Liver (tissue), 9 donors: Measurements from ENCODE around the gene CYP3A4. TPM values are rescaled to one million over a fixed set of nuclear protein-coding genes. Genes with fewer than 3 reads are reported as not detected.

Source experiments
- DNase-seq: peaks from one replicate; pipeline ENCODE4 v3.0.0-alpha.2; 2017; ENCODE audit warnings: low spot score
- H3K27ac ChIP-seq, 2 donors: one replicate each; pipeline ENCODE4 v1.7.0; 2013; ENCODE audit warnings: inconsistent platforms in 2 of 2, low read length in 2 of 2, control low read depth in 1 of 2, low read depth in 1 of 2, mild to moderate bottlenecking in 1 of 2
- H3K27me3 ChIP-seq, 4 donors: one replicate each; pipeline versions ENCODE4 v1.6.1 to v1.7.0; 2013; ENCODE audit warnings: low read length in 3 of 4, inconsistent platforms in 1 of 4, mild to moderate bottlenecking in 1 of 4, moderate library complexity in 1 of 4; ENCODE audit not compliant: control insufficient read depth in 4 of 4, insufficient read depth in 4 of 4
- H3K36me3 ChIP-seq, 4 donors: one replicate each; pipeline versions ENCODE4 v1.6.1 to v1.7.0; 2013; ENCODE audit warnings: low read length in 3 of 4, mild to moderate bottlenecking in 3 of 4, low read depth in 1 of 4, moderate library complexity in 1 of 4; ENCODE audit not compliant: control insufficient read depth in 4 of 4, insufficient read depth in 3 of 4
- H3K4me1 ChIP-seq, 4 donors: one replicate each; pipeline versions ENCODE4 v1.6.1 to v1.7.0; 2013; ENCODE audit warnings: low read length in 3 of 4, mild to moderate bottlenecking in 3 of 4, moderate library complexity in 1 of 4; ENCODE audit not compliant: control insufficient read depth in 4 of 4, insufficient read depth in 4 of 4
- H3K4me3 ChIP-seq, 3 donors: one replicate each; pipeline versions ENCODE4 v1.6.1 to v1.7.0; 2013; ENCODE audit warnings: low read length in 3 of 3, control low read depth in 1 of 3, low read depth in 1 of 3, mild to moderate bottlenecking in 1 of 3
- H3K9ac ChIP-seq, 2 donors: one replicate each; pipeline ENCODE4 v1.7.0; 2013; ENCODE audit warnings: low read length in 2 of 2, mild to moderate bottlenecking in 2 of 2, moderate library complexity in 2 of 2, control low read depth in 1 of 2, low read depth in 1 of 2
- H3K9me3 ChIP-seq, 4 donors: one replicate each; pipeline versions ENCODE4 v1.6.1 to v1.7.0; 2013; ENCODE audit warnings: low read length in 3 of 4; ENCODE audit not compliant: control insufficient read depth in 4 of 4
- EGR1 ChIP-seq, 2 donors: IDR thresholded peaks; 2 replicates each; pipeline ENCODE4 v1.6.1; 2016 to 2018; ENCODE audit warnings: antibody characterized with exemption in 2 of 2, low read depth in 2 of 2
- FOXA2 ChIP-seq: IDR thresholded peaks from 2 replicates; pipeline ENCODE4 v1.6.1; 2016; ENCODE audit warnings: antibody characterized with exemption
- GABPA ChIP-seq, 2 donors: IDR thresholded peaks in 1 of 2; conservative IDR thresholded peaks in 1 of 2; 2 replicates each; pipeline ENCODE4 v1.6.1; 2016; ENCODE audit warnings: antibody characterized with exemption in 2 of 2, mild to moderate bottlenecking in 1 of 2, moderate library complexity in 1 of 2
- HNF4A ChIP-seq, 2 donors: conservative IDR thresholded peaks; 2 replicates each; pipeline ENCODE4 v1.6.1; 2016; ENCODE audit warnings: antibody characterized with exemption in 2 of 2, mild to moderate bottlenecking in 2 of 2
- HNF4G ChIP-seq: IDR thresholded peaks from 2 replicates; pipeline ENCODE4 v1.6.1; 2016; ENCODE audit warnings: antibody characterized with exemption
- JUND ChIP-seq, 2 donors: IDR thresholded peaks; 2 replicates each; pipeline ENCODE4 v1.6.1; 2016; ENCODE audit warnings: antibody characterized with exemption in 2 of 2
- NR2F2 ChIP-seq: IDR thresholded peaks from 2 replicates; pipeline ENCODE4 v1.6.1; 2016; ENCODE audit warnings: antibody characterized with exemption
- RAD21 ChIP-seq, 2 donors: IDR thresholded peaks; 2 replicates each; pipeline ENCODE4 v1.6.1; 2016; ENCODE audit warnings: antibody characterized with exemption in 2 of 2, mild to moderate bottlenecking in 2 of 2
- RXRA ChIP-seq, 2 donors: IDR thresholded peaks; 2 replicates each; pipeline ENCODE4 v1.6.1; 2017 to 2018; ENCODE audit warnings: antibody characterized with exemption in 2 of 2, mild to moderate bottlenecking in 1 of 2
- SP1 ChIP-seq: IDR thresholded peaks from 2 replicates; pipeline ENCODE4 v1.6.1; 2018; ENCODE audit warnings: antibody characterized with exemption, mild to moderate bottlenecking
- TAF1 ChIP-seq: conservative IDR thresholded peaks from 2 replicates; pipeline ENCODE4 v1.6.1; 2016; ENCODE audit warnings: antibody characterized with exemption, mild to moderate bottlenecking
- YY1 ChIP-seq: IDR thresholded peaks from 2 replicates; pipeline ENCODE4 v1.6.1; 2016; ENCODE audit warnings: antibody characterized with exemption, mild to moderate bottlenecking
- WGBS: extraction: QIAGEN DNeasy Blood & Tissue Kit; methylation state at CpG from one replicate; pipeline ENCODE4 v1.1.7; 2013; 5-methylcytosine and 5-hydroxymethylcytosine counted together
- polyA plus RNA-seq, 2 donors: library from polyadenylated mRNA; stranded (reverse) in 1 of 2; unstranded in 1 of 2; fragments of 200-250 nt in 1 of 2; fragments of >200 nt in 1 of 2; fragmentation: Nextera tagmentation in 1 of 2; extraction: Ambion mirVana in 1 of 2; gene quantifications; one replicate each; pipeline versions ENCODE4 v1.2.1 to v1.2.3, GENCODE V29; 2013 to 2015
- total RNA-seq, 2 donors: library from RNA; depleted of rRNA; stranded (reverse); fragments of >200 nt; gene quantifications; one replicate each; pipeline ENCODE4 v1.2.3, GENCODE V29; 2014
- TF ChIP-seq, protein P1 (sequence below): IDR thresholded peaks from 2 replicates; pipeline ENCODE4 v1.6.1; 2016; ENCODE audit warnings: antibody characterized with exemption
- TF ChIP-seq, protein P2 (sequence below): IDR thresholded peaks from 2 replicates; pipeline ENCODE4 v1.6.1; 2016; ENCODE audit warnings: antibody characterized with exemption
- TF ChIP-seq, protein P3 (sequence below): IDR thresholded peaks from 2 replicates; pipeline ENCODE4 v1.6.1; 2016; ENCODE audit warnings: antibody characterized with exemption, mild to moderate bottlenecking
- TF ChIP-seq, protein P4 (sequence below): fragments of 150-350 bp; IDR thresholded peaks from 2 replicates; pipeline ENCODE4 v1.5.1; 2017; ENCODE audit warnings: improper control_type of control experiment, low read depth, low read length; ENCODE audit not compliant: missing input control
- TF ChIP-seq, protein P5 (sequence below): IDR thresholded peaks from 2 replicates; pipeline ENCODE4 v1.6.1; 2016; ENCODE audit warnings: antibody characterized with exemption
- donor health status: healthy.
- donor health status: healthy.
- donor health status: healthy.
- donor health status: healthy.
- donor health status: healthy.

Gene CYP3A4
- total and polyA plus RNA-seq, 4 donors = 0.51 to 1,082 (median 289) TPM

DNA sequence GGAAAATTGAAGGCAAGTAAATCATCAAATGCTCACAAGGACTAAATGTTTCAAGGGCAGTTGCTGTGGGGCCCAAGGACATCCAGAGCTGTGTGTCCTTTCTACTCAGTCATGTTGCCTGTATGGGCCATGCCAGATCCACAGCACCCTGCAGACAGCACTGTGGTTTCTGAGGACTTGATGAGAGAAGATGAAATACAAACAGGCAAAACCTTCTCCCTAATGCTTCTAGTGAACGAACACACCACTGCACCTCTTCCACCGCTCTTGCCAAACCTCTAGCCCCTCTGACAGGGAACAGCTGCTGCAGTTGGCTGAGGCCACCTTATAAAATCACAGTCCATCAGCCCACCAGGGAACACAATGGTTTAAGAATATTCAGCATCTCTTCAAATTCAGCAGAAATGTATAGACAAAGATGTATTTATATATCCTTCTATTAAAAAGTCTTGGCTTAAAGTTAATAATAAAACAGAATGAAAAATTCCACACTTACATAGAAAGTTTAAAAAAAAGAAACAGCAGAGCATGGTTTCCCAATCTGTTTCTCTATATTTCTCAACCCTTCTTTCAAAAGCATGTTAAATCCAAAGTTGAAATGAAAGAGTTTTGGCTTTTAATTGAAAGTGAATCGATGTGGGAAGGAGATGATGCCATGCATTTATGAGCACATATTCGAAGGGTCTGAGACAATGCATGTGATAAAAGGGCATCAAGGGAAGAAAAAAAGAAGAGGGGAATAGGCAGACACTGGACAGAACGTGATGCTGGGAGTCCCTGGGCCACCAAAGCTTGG, 63.0 kb downstream of the CYP3A4 start (continued):
- TF ChIP-seq GABPA (IDR thresholded peaks at IDR 0.05 in 1 of 2, conservative IDR thresholded peaks at IDR 0.05 in 1 of 2) (no peak), SP1 (peak; percentile 33), YY1 (no peak), FOXA2 (no peak), TAF1 (no peak)

DNA sequence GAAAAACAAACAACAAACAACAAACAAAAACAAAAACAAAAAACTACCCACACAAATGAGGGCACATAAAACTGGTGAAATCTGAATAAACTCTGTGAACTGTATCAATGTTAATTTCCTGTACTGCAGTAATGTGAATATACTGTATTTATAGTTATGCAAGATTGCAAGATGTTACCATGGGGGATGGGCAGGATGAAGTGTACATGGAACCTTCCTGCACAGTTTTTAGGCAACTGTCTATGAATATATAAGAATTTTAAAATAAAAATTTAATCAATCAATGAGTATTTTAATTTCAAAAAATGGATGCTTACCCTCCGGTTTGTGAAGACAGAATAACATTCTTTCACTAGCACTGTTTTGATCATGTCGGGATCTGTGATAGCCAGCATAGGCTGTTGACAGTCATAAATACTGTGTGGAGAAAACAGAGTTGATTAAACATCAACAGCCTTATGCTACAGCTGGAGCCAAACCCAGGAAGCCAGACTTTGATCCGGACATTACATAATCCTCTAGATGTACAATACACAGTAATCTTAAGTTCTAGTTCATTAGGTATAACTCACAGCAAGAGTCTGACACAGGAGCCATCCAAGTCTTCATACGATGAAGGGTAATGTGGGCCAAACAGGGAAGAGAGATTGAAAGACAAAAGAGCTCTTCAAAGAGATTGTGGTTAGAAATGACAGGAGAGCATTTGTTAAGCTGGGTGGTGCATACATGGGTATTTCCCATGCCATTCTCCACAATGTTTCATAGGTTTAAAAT, 63.8 kb downstream of the CYP3A4 start:
- H3K27me3 ChIP-seq = no peaks in the 10 kb centered on the region
- H3K27ac ChIP-seq = peak overlapping the region; percentile 74 to 85
- 27% methylated on average over 4 of the region's 4 CpGs for WGBS
- H3K9me3 ChIP-seq = no peaks in the 10 kb centered on the region
- no peak for DNase-seq
- peak; percentile 84 to 85 for TF ChIP-seq HNF4A (conservative IDR thresholded peaks at IDR 0.05)
- TF ChIP-seq GABPA (IDR thresholded peaks at IDR 0.05 in 1 of 2, conservative IDR thresholded peaks at IDR 0.05 in 1 of 2) = peak in 1 of 2 donors; percentile 70
- peak; percentile 56 for TF ChIP-seq SP1
- TF ChIP-seq JUND (IDR thresholded peaks at IDR 0.05) = no peak
- peak; percentile 74 for TF ChIP-seq HNF4G
- peak; percentile 27 for TF ChIP-seq TAF1
- TF ChIP-seq, protein P1, sequence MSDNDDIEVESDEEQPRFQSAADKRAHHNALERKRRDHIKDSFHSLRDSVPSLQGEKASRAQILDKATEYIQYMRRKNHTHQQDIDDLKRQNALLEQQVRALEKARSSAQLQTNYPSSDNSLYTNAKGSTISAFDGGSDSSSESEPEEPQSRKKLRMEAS = peak; percentile 29
- peak; percentile 18 for TF ChIP-seq FOXA2
- TF ChIP-seq, protein P2, sequence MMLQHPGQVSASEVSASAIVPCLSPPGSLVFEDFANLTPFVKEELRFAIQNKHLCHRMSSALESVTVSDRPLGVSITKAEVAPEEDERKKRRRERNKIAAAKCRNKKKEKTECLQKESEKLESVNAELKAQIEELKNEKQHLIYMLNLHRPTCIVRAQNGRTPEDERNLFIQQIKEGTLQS = no peak
- TF ChIP-seq RXRA (IDR thresholded peaks at IDR 0.05) = peak; percentile 40 to 53
- peak; percentile 16 to 41 for TF ChIP-seq RAD21 (IDR thresholded peaks at IDR 0.05)
- H3K4me3 ChIP-seq = peak overlapping the region in 2 of 3 donors; percentile 5 to 57
- H3K36me3 ChIP-seq = peaks cover 0 to 15% (median 1%) of the 10 kb centered on the region in 4 donors
- peak overlapping the region in 1 of 2 donors; percentile 3 for H3K9ac ChIP-seq
- peaks cover 0 to 19% (median 11%) of the 10 kb centered on the region in 4 donors for H3K4me1 ChIP-seq

DNA sequence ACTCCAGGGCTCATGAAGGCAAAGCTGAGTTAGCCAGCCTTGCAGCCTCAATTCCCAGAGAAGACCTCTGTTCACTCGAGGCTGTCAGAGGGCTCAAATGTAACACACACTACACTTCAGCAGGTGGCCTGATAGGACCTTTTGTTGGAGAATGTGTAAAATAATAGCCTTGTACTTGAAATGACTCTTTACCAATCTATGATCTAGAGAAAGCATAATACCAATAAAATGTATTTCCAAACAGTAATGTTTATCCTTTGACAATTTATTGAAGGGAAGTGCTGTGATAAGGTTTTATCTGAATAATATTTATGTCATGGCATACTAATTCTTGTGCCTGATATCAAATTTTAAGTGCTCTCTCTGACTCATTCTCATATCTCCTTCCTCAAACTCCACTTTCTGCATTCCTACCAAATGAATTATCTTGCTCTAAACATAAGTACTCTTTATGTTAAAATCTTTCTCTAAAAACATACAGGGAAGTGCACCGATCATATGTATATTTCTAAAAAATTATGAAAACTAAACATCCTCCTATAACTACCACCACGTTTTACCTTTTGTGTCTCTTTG, 69.9 kb downstream of the CYP3A4 start:
- Histone ChIP-seq H3K27me3 (no peaks in the 10 kb centered on the region), H3K4me1 (no peaks in the 10 kb centered on the region), H3K36me3 (peaks cover 1 to 37% (median 18%) of the 10 kb centered on the region in 4 donors), H3K4me3 (no peak overlapping the region), H3K9ac (no peak overlapping the region), H3K27ac (no peak overlapping the region), H3K9me3 (no peaks in the 10 kb centered on the region)
- WGBS = 91% methylated on average over 3 of the region's 3 CpGs
- TF ChIP-seq, protein P3, sequence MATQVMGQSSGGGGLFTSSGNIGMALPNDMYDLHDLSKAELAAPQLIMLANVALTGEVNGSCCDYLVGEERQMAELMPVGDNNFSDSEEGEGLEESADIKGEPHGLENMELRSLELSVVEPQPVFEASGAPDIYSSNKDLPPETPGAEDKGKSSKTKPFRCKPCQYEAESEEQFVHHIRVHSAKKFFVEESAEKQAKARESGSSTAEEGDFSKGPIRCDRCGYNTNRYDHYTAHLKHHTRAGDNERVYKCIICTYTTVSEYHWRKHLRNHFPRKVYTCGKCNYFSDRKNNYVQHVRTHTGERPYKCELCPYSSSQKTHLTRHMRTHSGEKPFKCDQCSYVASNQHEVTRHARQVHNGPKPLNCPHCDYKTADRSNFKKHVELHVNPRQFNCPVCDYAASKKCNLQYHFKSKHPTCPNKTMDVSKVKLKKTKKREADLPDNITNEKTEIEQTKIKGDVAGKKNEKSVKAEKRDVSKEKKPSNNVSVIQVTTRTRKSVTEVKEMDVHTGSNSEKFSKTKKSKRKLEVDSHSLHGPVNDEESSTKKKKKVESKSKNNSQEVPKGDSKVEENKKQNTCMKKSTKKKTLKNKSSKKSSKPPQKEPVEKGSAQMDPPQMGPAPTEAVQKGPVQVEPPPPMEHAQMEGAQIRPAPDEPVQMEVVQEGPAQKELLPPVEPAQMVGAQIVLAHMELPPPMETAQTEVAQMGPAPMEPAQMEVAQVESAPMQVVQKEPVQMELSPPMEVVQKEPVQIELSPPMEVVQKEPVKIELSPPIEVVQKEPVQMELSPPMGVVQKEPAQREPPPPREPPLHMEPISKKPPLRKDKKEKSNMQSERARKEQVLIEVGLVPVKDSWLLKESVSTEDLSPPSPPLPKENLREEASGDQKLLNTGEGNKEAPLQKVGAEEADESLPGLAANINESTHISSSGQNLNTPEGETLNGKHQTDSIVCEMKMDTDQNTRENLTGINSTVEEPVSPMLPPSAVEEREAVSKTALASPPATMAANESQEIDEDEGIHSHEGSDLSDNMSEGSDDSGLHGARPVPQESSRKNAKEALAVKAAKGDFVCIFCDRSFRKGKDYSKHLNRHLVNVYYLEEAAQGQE = no peak
- TF ChIP-seq RXRA (IDR thresholded peaks at IDR 0.05) = no peak
- no peak for TF ChIP-seq TAF1
- TF ChIP-seq, protein P4, sequence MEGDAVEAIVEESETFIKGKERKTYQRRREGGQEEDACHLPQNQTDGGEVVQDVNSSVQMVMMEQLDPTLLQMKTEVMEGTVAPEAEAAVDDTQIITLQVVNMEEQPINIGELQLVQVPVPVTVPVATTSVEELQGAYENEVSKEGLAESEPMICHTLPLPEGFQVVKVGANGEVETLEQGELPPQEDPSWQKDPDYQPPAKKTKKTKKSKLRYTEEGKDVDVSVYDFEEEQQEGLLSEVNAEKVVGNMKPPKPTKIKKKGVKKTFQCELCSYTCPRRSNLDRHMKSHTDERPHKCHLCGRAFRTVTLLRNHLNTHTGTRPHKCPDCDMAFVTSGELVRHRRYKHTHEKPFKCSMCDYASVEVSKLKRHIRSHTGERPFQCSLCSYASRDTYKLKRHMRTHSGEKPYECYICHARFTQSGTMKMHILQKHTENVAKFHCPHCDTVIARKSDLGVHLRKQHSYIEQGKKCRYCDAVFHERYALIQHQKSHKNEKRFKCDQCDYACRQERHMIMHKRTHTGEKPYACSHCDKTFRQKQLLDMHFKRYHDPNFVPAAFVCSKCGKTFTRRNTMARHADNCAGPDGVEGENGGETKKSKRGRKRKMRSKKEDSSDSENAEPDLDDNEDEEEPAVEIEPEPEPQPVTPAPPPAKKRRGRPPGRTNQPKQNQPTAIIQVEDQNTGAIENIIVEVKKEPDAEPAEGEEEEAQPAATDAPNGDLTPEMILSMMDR = no peak
- TF ChIP-seq HNF4A (conservative IDR thresholded peaks at IDR 0.05) = no peak
- no peak for TF ChIP-seq FOXA2
- TF ChIP-seq, protein P5, sequence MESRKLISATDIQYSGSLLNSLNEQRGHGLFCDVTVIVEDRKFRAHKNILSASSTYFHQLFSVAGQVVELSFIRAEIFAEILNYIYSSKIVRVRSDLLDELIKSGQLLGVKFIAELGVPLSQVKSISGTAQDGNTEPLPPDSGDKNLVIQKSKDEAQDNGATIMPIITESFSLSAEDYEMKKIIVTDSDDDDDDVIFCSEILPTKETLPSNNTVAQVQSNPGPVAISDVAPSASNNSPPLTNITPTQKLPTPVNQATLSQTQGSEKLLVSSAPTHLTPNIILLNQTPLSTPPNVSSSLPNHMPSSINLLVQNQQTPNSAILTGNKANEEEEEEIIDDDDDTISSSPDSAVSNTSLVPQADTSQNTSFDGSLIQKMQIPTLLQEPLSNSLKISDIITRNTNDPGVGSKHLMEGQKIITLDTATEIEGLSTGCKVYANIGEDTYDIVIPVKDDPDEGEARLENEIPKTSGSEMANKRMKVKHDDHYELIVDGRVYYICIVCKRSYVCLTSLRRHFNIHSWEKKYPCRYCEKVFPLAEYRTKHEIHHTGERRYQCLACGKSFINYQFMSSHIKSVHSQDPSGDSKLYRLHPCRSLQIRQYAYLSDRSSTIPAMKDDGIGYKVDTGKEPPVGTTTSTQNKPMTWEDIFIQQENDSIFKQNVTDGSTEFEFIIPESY = no peak
- no peak for TF ChIP-seq NR2F2
- no peak for TF ChIP-seq EGR1 (IDR thresholded peaks at IDR 0.05; ENCODE audit: low read depth in 2 of 2)
- TF ChIP-seq HNF4G = no peak
- TF ChIP-seq, protein P2 = no peak
- TF ChIP-seq, protein P1 = no peak
- TF ChIP-seq GABPA (IDR thresholded peaks at IDR 0.05 in 1 of 2, conservative IDR thresholded peaks at IDR 0.05 in 1 of 2) = no peak
- no peak for TF ChIP-seq RAD21 (IDR thresholded peaks at IDR 0.05)
- no peak for TF ChIP-seq SP1
- TF ChIP-seq JUND (IDR thresholded peaks at IDR 0.05) = no peak
- DNase-seq = no peak
